Fibroblast of pulmonary artery (primary cell): ENCODE data around the gene PKDREJ.
A peak's percentile ranks its signal among the peaks of the same experiment; 100 is the strongest.

Experiments used
- DNase-seq: peaks from one replicate; pipeline ENCODE4 v3.0.0-alpha.2; 2010; ENCODE audit warnings: low read depth
- H3K4me3 ChIP-seq: replicated peaks from 2 replicates; pipeline ENCODE4 v1.5.1; 2011; ENCODE audit warnings: low read depth, mild to moderate bottlenecking, control low read depth, low read length, moderate library complexity
- CTCF ChIP-seq: IDR thresholded peaks from 2 replicates; pipeline ENCODE4 v1.5.1; 2011; ENCODE audit warnings: mild to moderate bottlenecking, control low read depth, low read length, inconsistent platforms; ENCODE audit errors: missing control alignments

PKDREJ gene

DNA sequence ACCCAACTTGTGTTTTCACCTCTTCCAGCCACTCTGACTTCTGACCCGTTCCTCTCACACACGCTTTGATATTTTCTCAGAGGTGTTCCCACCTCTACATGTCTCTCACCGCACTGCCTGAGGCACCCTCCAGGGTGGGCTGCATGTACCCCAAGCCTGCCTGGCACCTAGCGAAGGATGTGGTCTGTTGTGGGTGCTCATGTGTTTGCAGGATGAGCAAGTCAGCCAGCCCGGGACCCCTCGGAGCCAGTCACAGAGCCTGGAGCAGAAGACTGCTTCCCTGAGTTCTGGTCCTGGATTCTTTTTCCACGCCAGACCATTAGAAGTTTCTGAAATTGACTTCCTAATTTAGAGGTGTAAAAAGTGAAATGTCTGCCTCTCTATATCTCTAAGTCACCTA, 37.3 kb upstream of the PKDREJ start:
- H3K4me3 ChIP-seq: no peak overlapping the region
- TF ChIP-seq CTCF: no peak
- no peak for DNase-seq

DNA sequence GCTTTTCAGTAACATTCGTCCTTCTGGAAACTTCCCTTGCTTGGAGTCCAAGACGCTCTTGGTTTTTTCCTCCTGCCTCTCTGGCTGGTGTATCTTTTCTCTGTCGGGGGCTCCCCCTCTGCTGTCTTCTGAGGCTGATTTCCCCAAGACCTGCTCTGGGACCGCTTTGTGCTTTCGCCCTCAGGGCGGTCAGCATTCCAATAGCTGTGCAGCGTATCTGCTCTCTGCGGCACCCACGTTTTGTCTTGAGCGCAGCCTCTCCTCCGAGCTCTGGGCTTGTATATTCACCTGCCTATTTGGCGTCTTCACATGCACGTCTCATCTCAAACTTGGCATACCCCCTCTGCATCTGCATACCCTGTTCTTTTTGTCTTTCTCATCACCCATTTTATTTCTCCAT, 36.0 kb upstream of the PKDREJ start:
- no peak for TF ChIP-seq CTCF
- H3K4me3 ChIP-seq: peak overlapping the region; percentile 27
- no peak for DNase-seq

- DNase-seq: peak; percentile 21
- peak overlapping the region; percentile 67 for H3K4me3 ChIP-seq
- no peak for TF ChIP-seq CTCF
These were observed 34.1 kb upstream of the PKDREJ start for GRCh38 chr22:46297151-46297812.

GRCh38 chr22:46296257-46297150, 33.4 kb upstream of the PKDREJ start, which contains the start of gene GTSE1:
TSS of gene GTSE1 (plus strand) at chr22:46296870. CDS start at chr22:46297401, 531 bp downstream.
- peak within 1 kb of the TSS; percentile 67 for H3K4me3 ChIP-seq
- TF ChIP-seq CTCF: no peak

GRCh38 chr22:46295277-46295971, 32.3 kb upstream of the PKDREJ start:
- peak overlapping the region; percentile 67 for H3K4me3 ChIP-seq
- no peak for TF ChIP-seq CTCF
- DNase-seq: no peak

More at GRCh38 chr22:46296257-46297150, 33.4 kb upstream of the PKDREJ start, which contains the start of gene GTSE1:
- peak; percentile 98 for DNase-seq

- no peak for DNase-seq
- no peak for TF ChIP-seq CTCF
- no peak overlapping the region for H3K4me3 ChIP-seq
These were observed 31.6 kb upstream of the PKDREJ start for GRCh38 chr22:46294784-46295183.
